PC-3 (cell line): ENCODE data around the gene PRKN. TPM values are rescaled to one million over a fixed set of nuclear protein-coding genes. Genes with fewer than 3 reads are reported as not detected.

Experiments
- ATAC-seq: fragments of 200-7000 bp; cut with Tn5 transposase; 2 replicates; pipeline ENCODE4 v1.9.1; 2020; ENCODE audit warnings: mild to moderate bottlenecking, moderate library complexity
- BruUV-seq: library from RNA; stranded (reverse); fragments of 400-500 nt; replicated peaks from 2 replicates; lab custom pipeline; 2021; lab: Mats Ljungman, UMichigan
- CTCF ChIA-PET: fragments of 300-600 bp; sonication (Branson Sonifier 250); formaldehyde crosslinking; loops from one replicate; lab custom pipeline; 2022; ENCODE audit warnings: antibody characterized with exemption; lab: Charles Lee
- POLR2A ChIA-PET: fragments of 300-600 bp; sonication (Branson Sonifier 250); formaldehyde crosslinking; loops from one replicate; lab custom pipeline; 2022; ENCODE audit warnings: antibody characterized with exemption; ENCODE audit not compliant: unreplicated experiment; lab: Charles Lee
- DNase-seq: peaks from one replicate; pipeline ENCODE4 v3.0.0-alpha.2; 2015
- H2AFZ ChIP-seq: fragments of 300-600 bp; sonication (generic); 2 replicates; pipeline ENCODE4 v1.6.0; 2016; ENCODE audit warnings: antibody characterized with exemption, low read length
- H3F3A ChIP-seq: fragments of 300-600 bp; sonication (generic); one replicate; pipeline ENCODE4 v1.6.0; 2017; ENCODE audit warnings: antibody characterized with exemption, low read length, control low read depth, mild to moderate bottlenecking; ENCODE audit not compliant: unreplicated experiment
- H3K27ac ChIP-seq: fragments of 300-600 bp; sonication (generic); 2 replicates; pipeline ENCODE4 v1.5.1; 2016; ENCODE audit warnings: mild to moderate bottlenecking, low read length
- H3K27me3 ChIP-seq: fragments of 300-600 bp; sonication (generic); 2 replicates; pipeline ENCODE4 v1.6.1; 2016; ENCODE audit warnings: low read length, mixed read lengths
- H3K36me3 ChIP-seq: fragments of 300-600 bp; sonication (generic); 2 replicates; pipeline ENCODE4 v1.6.1; 2016; ENCODE audit warnings: low read depth, mixed run types, low read length, mixed read lengths
- H3K4me1 ChIP-seq: fragments of 300-600 bp; sonication (generic); 2 replicates; pipeline ENCODE4 v1.5.1; 2016; ENCODE audit warnings: low read length; ENCODE audit not compliant: insufficient read depth
- H3K4me2 ChIP-seq: fragments of 300-600 bp; sonication (generic); 2 replicates; pipeline ENCODE4 v1.6.0; 2016; ENCODE audit warnings: low read length
- H3K4me3 ChIP-seq: fragments of 300-600 bp; sonication (generic); 2 replicates; pipeline ENCODE4 v1.5.1; 2016; ENCODE audit warnings: mild to moderate bottlenecking, low read length, mixed read lengths
- H3K79me2 ChIP-seq: fragments of 300-600 bp; sonication (generic); 2 replicates; pipeline ENCODE4 v1.6.1; 2017; ENCODE audit warnings: low read length, mixed read lengths
- H3K9ac ChIP-seq: fragments of 300-600 bp; sonication (generic); 2 replicates; pipeline ENCODE4 v1.6.0; 2016; ENCODE audit warnings: mild to moderate bottlenecking, low read length
- H3K9me2 ChIP-seq: fragments of 300-600 bp; sonication (generic); replicated peaks from 2 replicates; pipeline ENCODE4 v1.6.1; 2016; ENCODE audit warnings: mixed run types, low read length, mixed read lengths
- H3K9me3 ChIP-seq: fragments of 300-600 bp; sonication (generic); 2 replicates; pipeline ENCODE4 v1.6.1; 2016; ENCODE audit warnings: low read length, mixed read lengths
- H4K20me1 ChIP-seq: fragments of 300-600 bp; sonication (generic); 2 replicates; pipeline ENCODE4 v1.6.1; 2016; ENCODE audit warnings: low read length, mixed read lengths
- EZH2 ChIP-seq: fragments of 300-600 bp; sonication (generic); IDR thresholded peaks from one replicate; pipeline ENCODE4 v1.6.1; 2017; ENCODE audit warnings: antibody characterized with exemption, mild to moderate bottlenecking, low read length; ENCODE audit not compliant: unreplicated experiment
- EZH2phosphoT487 ChIP-seq: fragments of 300-600 bp; sonication (generic); IDR thresholded peaks from 2 replicates; pipeline ENCODE4 v1.6.1; 2018; ENCODE audit warnings: mild to moderate bottlenecking, antibody characterized with exemption, low read length, borderline replicate concordance
- intact Hi-C: fragments of 100-400 bp; cut with micrococcal nuclease; formaldehyde crosslinking; loops from 2 replicates; pipeline ENCODE4 v1.9.0; 2023
- total RNA-seq: library from RNA; depleted of rRNA; stranded (reverse); fragments of >200 nt; gene quantifications from 2 replicates; pipeline ENCODE4 v1.2.3, GENCODE V29; 2014
- TF ChIP-seq, protein P1 (sequence below): fragments of 300-600 bp; sonication (generic); conservative IDR thresholded peaks from 2 replicates; pipeline ENCODE4 v1.5.1; 2017; ENCODE audit warnings: antibody characterized with exemption, low read depth, mild to moderate bottlenecking, low read length

The PRKN gene
- total RNA-seq, 1 experiment from 2014 or later, result not detected

GRCh38 chr6:161918109-161918531, 809.4 kb downstream of the PRKN start:
- POLR2A ChIA-PET, result no interaction called here
- no peaks in the 10 kb centered on the region for H3K9me2 ChIP-seq
- DNase-seq (peak; percentile 57), ATAC-seq (peak; percentile 27; the same call in 1 of the 2 replicates)
- H4K20me1 ChIP-seq, result no peaks in the 10 kb centered on the region
- no TSS peak for BruUV-seq
- intact Hi-C loops, result no loop called here
- peak overlapping the region; percentile 52 for H3K4me3 ChIP-seq
- H3K4me1 ChIP-seq, result peaks cover 34% of the 10 kb centered on the region
- H3F3A ChIP-seq, result no peaks in the 10 kb centered on the region
- peak overlapping the region; percentile 71 for H3K4me2 ChIP-seq
- H3K79me2 ChIP-seq, result no peaks in the 10 kb centered on the region
- CTCF ChIA-PET, result interaction anchor here (0.6 kb wide), 1 partner anchor 100 kb away, joined by 3 read pairs; no protein-coding TSS in a partner anchor
- peak overlapping the region; percentile 37 for H2AFZ ChIP-seq
- no peak overlapping the region for H3K9ac ChIP-seq
- no peaks in the 10 kb centered on the region for H3K27me3 ChIP-seq
- no peak overlapping the region for H3K27ac ChIP-seq
- no peaks in the 10 kb centered on the region for H3K36me3 ChIP-seq
- no peak for TF ChIP-seq EZH2
- no peak for TF ChIP-seq EZH2phosphoT487
- TF ChIP-seq, protein P1, sequence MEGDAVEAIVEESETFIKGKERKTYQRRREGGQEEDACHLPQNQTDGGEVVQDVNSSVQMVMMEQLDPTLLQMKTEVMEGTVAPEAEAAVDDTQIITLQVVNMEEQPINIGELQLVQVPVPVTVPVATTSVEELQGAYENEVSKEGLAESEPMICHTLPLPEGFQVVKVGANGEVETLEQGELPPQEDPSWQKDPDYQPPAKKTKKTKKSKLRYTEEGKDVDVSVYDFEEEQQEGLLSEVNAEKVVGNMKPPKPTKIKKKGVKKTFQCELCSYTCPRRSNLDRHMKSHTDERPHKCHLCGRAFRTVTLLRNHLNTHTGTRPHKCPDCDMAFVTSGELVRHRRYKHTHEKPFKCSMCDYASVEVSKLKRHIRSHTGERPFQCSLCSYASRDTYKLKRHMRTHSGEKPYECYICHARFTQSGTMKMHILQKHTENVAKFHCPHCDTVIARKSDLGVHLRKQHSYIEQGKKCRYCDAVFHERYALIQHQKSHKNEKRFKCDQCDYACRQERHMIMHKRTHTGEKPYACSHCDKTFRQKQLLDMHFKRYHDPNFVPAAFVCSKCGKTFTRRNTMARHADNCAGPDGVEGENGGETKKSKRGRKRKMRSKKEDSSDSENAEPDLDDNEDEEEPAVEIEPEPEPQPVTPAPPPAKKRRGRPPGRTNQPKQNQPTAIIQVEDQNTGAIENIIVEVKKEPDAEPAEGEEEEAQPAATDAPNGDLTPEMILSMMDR, result no peak
- no peaks in the 10 kb centered on the region for H3K9me3 ChIP-seq

DNA sequence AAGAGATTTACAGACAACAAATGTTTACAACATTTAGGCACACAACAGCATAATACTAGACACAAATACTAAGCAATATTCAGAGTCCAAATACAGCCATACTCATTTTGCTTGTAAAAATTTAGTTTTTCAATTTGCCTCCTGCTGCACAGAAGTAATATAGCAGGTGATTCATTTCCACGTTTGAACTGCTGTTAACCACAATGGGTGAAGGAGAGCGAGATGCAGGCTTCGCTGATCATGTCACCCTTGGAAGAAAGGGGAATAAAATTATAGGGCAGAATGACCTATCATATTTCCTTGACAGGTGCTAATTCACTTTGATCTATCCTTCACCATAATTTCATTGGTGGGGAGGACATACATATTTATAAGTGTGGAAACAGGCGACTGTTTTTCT, 809.9 kb downstream of the PRKN start:
- H3K4me3 ChIP-seq, result peak overlapping the region; percentile 52

GRCh38 chr6:161915456-161915964, 812.1 kb downstream of the PRKN start:
- no peaks in the 10 kb centered on the region for H3K36me3 ChIP-seq
- ChIA-PET POLR2A (no interaction called here), CTCF (no interaction called here)
- H3K9me3 ChIP-seq, result no peaks in the 10 kb centered on the region
- no peak for TF ChIP-seq EZH2
- no peak for TF ChIP-seq EZH2phosphoT487
- TF ChIP-seq, protein P1, result no peak
- intact Hi-C loops, result no loop called here
- BruUV-seq, result no TSS peak
- H2AFZ ChIP-seq, result no peak overlapping the region
- no peaks in the 10 kb centered on the region for H3K79me2 ChIP-seq
- no peak overlapping the region for H3K27ac ChIP-seq
- H3K4me3 ChIP-seq, result no peak overlapping the region
- DNase-seq (no peak), ATAC-seq (no peak)
- no peaks in the 10 kb centered on the region for H3K9me2 ChIP-seq
- H4K20me1 ChIP-seq, result no peaks in the 10 kb centered on the region
- H3K4me1 ChIP-seq, result peaks cover 16% of the 10 kb centered on the region
- H3K27me3 ChIP-seq, result no peaks in the 10 kb centered on the region
- no peaks in the 10 kb centered on the region for H3F3A ChIP-seq
- H3K4me2 ChIP-seq, result no peak overlapping the region
- no peak overlapping the region for H3K9ac ChIP-seq

More for the DNA sequence above, 809.9 kb downstream of the PRKN start:
- Histone ChIP-seq H3K9me2 (no peaks in the 10 kb centered on the region), H4K20me1 (no peaks in the 10 kb centered on the region), H3K27ac (no peak overlapping the region), H3K9ac (no peak overlapping the region), H3F3A (no peaks in the 10 kb centered on the region), H3K4me2 (peak overlapping the region; percentile 71), H2AFZ (peak overlapping the region; percentile 37; the same call in 1 of the 2 replicates), H3K9me3 (no peaks in the 10 kb centered on the region), H3K36me3 (no peaks in the 10 kb centered on the region), H3K27me3 (no peaks in the 10 kb centered on the region), H3K4me1 (peaks cover 29% of the 10 kb centered on the region), H3K79me2 (no peaks in the 10 kb centered on the region)
- BruUV-seq, result no TSS peak
- TF ChIP-seq, protein P1, result no peak; the same call in 1 of the 2 replicates
- TF ChIP-seq EZH2phosphoT487 (no peak), EZH2 (no peak)
- CTCF ChIA-PET, result no interaction called here
- intact Hi-C loops, result no loop called here
- POLR2A ChIA-PET, result no interaction called here
- DNase-seq (peak; percentile 54), ATAC-seq (peak; percentile 49)
